ENCODE data around the gene NUDT22. TPM values are rescaled to one million over a fixed set of nuclear protein-coding genes. Genes with fewer than 3 reads are reported as not detected.
A peak's percentile ranks its signal among the peaks of the same experiment; 100 is the strongest.

NUDT22 gene
- total and polyA plus RNA-seq, 4 donors, result 20.3 to 41.3 (median 32.9) TPM

GRCh38 chr11:64239662-64240434, 13.8 kb downstream of the NUDT22 start:
- Histone ChIP-seq H3K27me3 (ENCODE audit: control insufficient read depth, insufficient read depth, low read length) (no peaks in the 10 kb centered on the region), H3K4me1 (ENCODE audit: control insufficient read depth, insufficient read depth, low read length) (peaks cover 56% of the 10 kb centered on the region), H3K27ac (ENCODE audit: low read depth, low read length) (peak overlapping the region; percentile 100), H3K9me3 (ENCODE audit: control insufficient read depth, insufficient read depth, low read length) (no peaks in the 10 kb centered on the region), H3K36me3 (ENCODE audit: control insufficient read depth, insufficient read depth, low read length) (peaks cover 64% of the 10 kb centered on the region), H3K4me3 (ENCODE audit: low read depth, low read length) (peak overlapping the region; percentile 85)
- WGBS (ENCODE audit: insufficient coverage), result 89% methylated on average over 8 of the region's 11 CpGs
- DNase-seq (ENCODE audit: low read depth in 4 of 6, low spot score in 6 of 6), result no peak

DNA sequence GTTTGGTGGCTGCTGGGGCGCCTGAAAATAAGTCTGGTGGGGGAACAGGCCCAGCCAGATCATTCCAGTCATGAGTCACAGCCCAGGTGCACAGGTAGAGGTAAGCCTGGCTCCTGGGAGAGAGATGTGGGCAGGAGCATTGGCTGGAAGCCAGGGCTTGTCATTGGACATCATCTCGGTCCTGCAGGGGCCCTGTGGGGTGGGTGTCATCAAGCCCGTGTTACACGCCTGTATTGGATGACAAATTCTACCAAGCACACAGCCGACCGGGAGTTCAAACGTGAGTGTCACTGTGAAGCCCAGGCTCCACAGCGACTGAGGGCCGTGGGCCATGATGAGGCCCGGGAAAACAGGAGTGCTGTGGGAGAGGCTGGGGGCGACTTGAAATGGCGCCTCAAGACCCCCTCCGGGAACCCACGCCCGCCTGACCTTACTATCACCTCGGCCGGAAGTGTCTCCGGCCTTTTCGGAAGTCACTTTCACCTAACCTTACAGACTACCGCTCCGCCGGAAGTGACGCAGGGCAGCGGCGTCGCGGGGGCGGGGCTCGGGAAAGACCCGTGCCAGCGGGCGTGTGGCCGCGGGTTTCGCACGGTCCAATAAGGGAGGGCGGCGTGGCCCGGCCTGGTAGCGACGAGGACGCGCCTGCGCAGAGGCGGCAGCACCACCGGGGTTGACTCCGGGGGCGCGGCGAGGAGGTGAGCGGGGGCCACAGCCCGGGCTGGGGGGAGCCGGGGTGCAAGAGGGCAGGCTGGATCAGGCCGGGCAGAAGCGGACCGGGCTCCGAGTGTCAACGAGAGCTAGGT, 14.6 kb downstream of the NUDT22 start, which contains the start of gene FKBP2:
Gene FKBP2, plus strand, starts transcription at position 661 of the 806 bp plus-strand sequence. CDS start 1,293 bp downstream, outside the sequence.
- Histone ChIP-seq H3K36me3 (ENCODE audit: control insufficient read depth, insufficient read depth, low read length) (peaks cover 67% of the 10 kb centered on the region), H3K27me3 (ENCODE audit: control insufficient read depth, insufficient read depth, low read length) (no peaks in the 10 kb centered on the region), H3K9me3 (ENCODE audit: control insufficient read depth, insufficient read depth, low read length) (no peaks in the 10 kb centered on the region), H3K4me3 (ENCODE audit: low read depth, low read length) (peak within 1 kb of the TSS; percentile 85), H3K4me1 (ENCODE audit: control insufficient read depth, insufficient read depth, low read length) (peaks cover 57% of the 10 kb centered on the region), H3K27ac (ENCODE audit: low read depth, low read length) (peak within 1 kb of the TSS; percentile 100)
- WGBS (ENCODE audit: insufficient coverage), result 2% methylated on average over 58 of the region's 58 CpGs
- DNase-seq (ENCODE audit: low read depth in 4 of 6, low spot score in 6 of 6), result peak; percentile 91 to 99 (median 97)

- peak; percentile 92 to 100 (median 99) for DNase-seq (ENCODE audit: low read depth in 4 of 6, low spot score in 6 of 6)
- Histone ChIP-seq H3K36me3 (ENCODE audit: control insufficient read depth, insufficient read depth, low read length) (peaks cover 62% of the 10 kb centered on the region), H3K9me3 (ENCODE audit: control insufficient read depth, insufficient read depth, low read length) (no peaks in the 10 kb centered on the region), H3K4me3 (ENCODE audit: low read depth, low read length) (peak overlapping the region; percentile 85), H3K27ac (ENCODE audit: low read depth, low read length) (peak overlapping the region; percentile 100), H3K4me1 (ENCODE audit: control insufficient read depth, insufficient read depth, low read length) (peaks cover 57% of the 10 kb centered on the region), H3K27me3 (ENCODE audit: control insufficient read depth, insufficient read depth, low read length) (no peaks in the 10 kb centered on the region)
- under 1% methylated on average over 24 of the region's 24 CpGs for WGBS (ENCODE audit: insufficient coverage)
These were observed 15.1 kb downstream of the NUDT22 start for GRCh38 chr11:64241241-64241490.

GRCh38 chr11:64241491-64242374, 15.7 kb downstream of the NUDT22 start:
- peaks cover 58% of the 10 kb centered on the region for H3K36me3 ChIP-seq (ENCODE audit: control insufficient read depth, insufficient read depth, low read length)
- peak overlapping the region; percentile 100 for H3K27ac ChIP-seq (ENCODE audit: low read depth, low read length)
- WGBS (ENCODE audit: insufficient coverage), result under 1% methylated on average over 58 of the region's 63 CpGs
- DNase-seq (ENCODE audit: low read depth in 4 of 6, low spot score in 6 of 6), result peak in 2 of 6 donors; percentile 24 to 57
- H3K9me3 ChIP-seq (ENCODE audit: control insufficient read depth, insufficient read depth, low read length), result no peaks in the 10 kb centered on the region
- H3K27me3 ChIP-seq (ENCODE audit: control insufficient read depth, insufficient read depth, low read length), result no peaks in the 10 kb centered on the region
- peak overlapping the region; percentile 85 for H3K4me3 ChIP-seq (ENCODE audit: low read depth, low read length)
- peaks cover 57% of the 10 kb centered on the region for H3K4me1 ChIP-seq (ENCODE audit: control insufficient read depth, insufficient read depth, low read length)

- WGBS (ENCODE audit: insufficient coverage), result 100% methylated on average over 2 of the region's 8 CpGs
- no peak overlapping the region for H3K4me3 ChIP-seq (ENCODE audit: low read depth, low read length)
- H3K27me3 ChIP-seq (ENCODE audit: control insufficient read depth, insufficient read depth, low read length), result no peaks in the 10 kb centered on the region
- H3K36me3 ChIP-seq (ENCODE audit: control insufficient read depth, insufficient read depth, low read length), result peaks cover 42% of the 10 kb centered on the region
- no peak overlapping the region for H3K27ac ChIP-seq (ENCODE audit: low read depth, low read length)
- no peaks in the 10 kb centered on the region for H3K9me3 ChIP-seq (ENCODE audit: control insufficient read depth, insufficient read depth, low read length)
- peaks cover 67% of the 10 kb centered on the region for H3K4me1 ChIP-seq (ENCODE audit: control insufficient read depth, insufficient read depth, low read length)
- no peak for DNase-seq (ENCODE audit: low read depth in 4 of 6, low spot score in 6 of 6)
These were observed 17.3 kb downstream of the NUDT22 start for GRCh38 chr11:64243236-64243854.

DNA sequence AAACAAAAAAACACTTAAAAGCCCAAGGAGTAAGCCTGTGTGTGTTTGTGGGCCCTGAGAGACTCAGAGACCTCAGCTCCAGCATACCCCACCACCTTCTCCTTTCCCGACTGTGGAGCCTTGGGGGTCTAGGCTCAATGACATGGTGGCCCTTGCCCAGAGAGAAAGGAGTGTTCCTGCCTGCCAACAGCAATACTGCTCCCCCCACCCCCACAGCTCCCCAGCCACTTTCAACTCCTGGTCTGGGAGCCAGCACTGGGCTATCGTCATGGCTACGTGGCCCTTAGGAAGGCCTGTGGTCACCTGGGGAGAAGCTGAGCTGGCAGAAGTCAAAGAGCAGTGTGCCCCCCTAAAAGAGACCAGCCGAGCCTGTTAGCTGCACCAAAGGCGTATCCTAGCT, 18.0 kb downstream of the NUDT22 start:
- peaks cover 67% of the 10 kb centered on the region for H3K4me1 ChIP-seq (ENCODE audit: control insufficient read depth, insufficient read depth, low read length)
- peaks cover 37% of the 10 kb centered on the region for H3K36me3 ChIP-seq (ENCODE audit: control insufficient read depth, insufficient read depth, low read length)
- no peak overlapping the region for H3K4me3 ChIP-seq (ENCODE audit: low read depth, low read length)
- H3K9me3 ChIP-seq (ENCODE audit: control insufficient read depth, insufficient read depth, low read length), result no peaks in the 10 kb centered on the region
- H3K27ac ChIP-seq (ENCODE audit: low read depth, low read length), result no peak overlapping the region
- no peak for DNase-seq (ENCODE audit: low read depth in 4 of 6, low spot score in 6 of 6)
- no peaks in the 10 kb centered on the region for H3K27me3 ChIP-seq (ENCODE audit: control insufficient read depth, insufficient read depth, low read length)
- 56% methylated on average over 3 of the region's 5 CpGs for WGBS (ENCODE audit: insufficient coverage)

- H3K36me3 ChIP-seq (ENCODE audit: control insufficient read depth, insufficient read depth, low read length), result peaks cover 37% of the 10 kb centered on the region
- no peak overlapping the region for H3K4me3 ChIP-seq (ENCODE audit: low read depth, low read length)
- WGBS (ENCODE audit: insufficient coverage), result 77% methylated on average over 3 of the region's 6 CpGs
- no peaks in the 10 kb centered on the region for H3K9me3 ChIP-seq (ENCODE audit: control insufficient read depth, insufficient read depth, low read length)
- H3K27ac ChIP-seq (ENCODE audit: low read depth, low read length), result peak overlapping the region; percentile 41
- DNase-seq (ENCODE audit: low read depth in 4 of 6, low spot score in 6 of 6), result no peak
- no peaks in the 10 kb centered on the region for H3K27me3 ChIP-seq (ENCODE audit: control insufficient read depth, insufficient read depth, low read length)
- H3K4me1 ChIP-seq (ENCODE audit: control insufficient read depth, insufficient read depth, low read length), result peaks cover 67% of the 10 kb centered on the region
These were observed 18.9 kb downstream of the NUDT22 start for GRCh38 chr11:64244966-64245365.

GRCh38 chr11:64245401-64245796, 19.3 kb downstream of the NUDT22 start:
- peak overlapping the region; percentile 62 for H3K4me3 ChIP-seq (ENCODE audit: low read depth, low read length)
- no peaks in the 10 kb centered on the region for H3K9me3 ChIP-seq (ENCODE audit: control insufficient read depth, insufficient read depth, low read length)
- peaks cover 1% of the 10 kb centered on the region for H3K27me3 ChIP-seq (ENCODE audit: control insufficient read depth, insufficient read depth, low read length)
- WGBS (ENCODE audit: insufficient coverage), result 8% methylated on average over 2 of the region's 6 CpGs
- H3K27ac ChIP-seq (ENCODE audit: low read depth, low read length), result peak overlapping the region; percentile 41
- DNase-seq (ENCODE audit: low read depth in 4 of 6, low spot score in 6 of 6), result peak in 1 of 6 donors; percentile 66
- H3K4me1 ChIP-seq (ENCODE audit: control insufficient read depth, insufficient read depth, low read length), result peaks cover 67% of the 10 kb centered on the region
- peaks cover 37% of the 10 kb centered on the region for H3K36me3 ChIP-seq (ENCODE audit: control insufficient read depth, insufficient read depth, low read length)
